Lower leg skin (tissue), 4 donors: ENCODE results near the gene WIZ. TPM values are rescaled to one million over a fixed set of nuclear protein-coding genes. Genes with fewer than 3 reads are reported as not detected.

Source experiments
- DNase-seq, 2 donors: peaks; one replicate each; pipeline ENCODE4 v3.0.0-alpha.2; 2019; ENCODE audit warnings: low spot score in 2 of 2
- H3K4me3 ChIP-seq: fragments of 200-600 bp; sonication (generic); 2 replicates; pipeline ENCODE4 v1.5.1; 2017; ENCODE audit warnings: mild to moderate bottlenecking, low read depth; ENCODE audit not compliant: poor library complexity, severe bottlenecking
- POLR2A ChIP-seq, 2 donors: fragments of 450-650 bp; IDR thresholded peaks; one replicate each; pipeline ENCODE4 v1.6.1; 2016 to 2017; ENCODE audit warnings: antibody characterized with exemption in 2 of 2, mild to moderate bottlenecking in 1 of 2, moderate library complexity in 1 of 2
- WGBS, 2 donors: methylation state at CpG; one replicate each; pipeline ENCODE4 v1.1.5; 2018; 5-methylcytosine and 5-hydroxymethylcytosine counted together
- intact Hi-C: fragments of 100-400 bp; cut with DNase I; formaldehyde crosslinking; loops from one replicate; pipeline ENCODE4 v1.15.0; 2023; ENCODE audit warnings: low total_unique reads
- total RNA-seq, 4 donors: library from RNA; depleted of rRNA; stranded (reverse); fragments of >200 nt; gene quantifications; one replicate each; pipeline ENCODE4 v1.1.0, GENCODE V29; 2016
- TF ChIP-seq, protein P1 (sequence below), 3 donors: fragments of 450-650 bp; IDR thresholded peaks; one replicate each; pipeline ENCODE4 v1.5.1; 2016; ENCODE audit warnings: antibody characterized with exemption in 3 of 3, mild to moderate bottlenecking in 3 of 3, moderate library complexity in 2 of 3

WIZ gene, protein sequence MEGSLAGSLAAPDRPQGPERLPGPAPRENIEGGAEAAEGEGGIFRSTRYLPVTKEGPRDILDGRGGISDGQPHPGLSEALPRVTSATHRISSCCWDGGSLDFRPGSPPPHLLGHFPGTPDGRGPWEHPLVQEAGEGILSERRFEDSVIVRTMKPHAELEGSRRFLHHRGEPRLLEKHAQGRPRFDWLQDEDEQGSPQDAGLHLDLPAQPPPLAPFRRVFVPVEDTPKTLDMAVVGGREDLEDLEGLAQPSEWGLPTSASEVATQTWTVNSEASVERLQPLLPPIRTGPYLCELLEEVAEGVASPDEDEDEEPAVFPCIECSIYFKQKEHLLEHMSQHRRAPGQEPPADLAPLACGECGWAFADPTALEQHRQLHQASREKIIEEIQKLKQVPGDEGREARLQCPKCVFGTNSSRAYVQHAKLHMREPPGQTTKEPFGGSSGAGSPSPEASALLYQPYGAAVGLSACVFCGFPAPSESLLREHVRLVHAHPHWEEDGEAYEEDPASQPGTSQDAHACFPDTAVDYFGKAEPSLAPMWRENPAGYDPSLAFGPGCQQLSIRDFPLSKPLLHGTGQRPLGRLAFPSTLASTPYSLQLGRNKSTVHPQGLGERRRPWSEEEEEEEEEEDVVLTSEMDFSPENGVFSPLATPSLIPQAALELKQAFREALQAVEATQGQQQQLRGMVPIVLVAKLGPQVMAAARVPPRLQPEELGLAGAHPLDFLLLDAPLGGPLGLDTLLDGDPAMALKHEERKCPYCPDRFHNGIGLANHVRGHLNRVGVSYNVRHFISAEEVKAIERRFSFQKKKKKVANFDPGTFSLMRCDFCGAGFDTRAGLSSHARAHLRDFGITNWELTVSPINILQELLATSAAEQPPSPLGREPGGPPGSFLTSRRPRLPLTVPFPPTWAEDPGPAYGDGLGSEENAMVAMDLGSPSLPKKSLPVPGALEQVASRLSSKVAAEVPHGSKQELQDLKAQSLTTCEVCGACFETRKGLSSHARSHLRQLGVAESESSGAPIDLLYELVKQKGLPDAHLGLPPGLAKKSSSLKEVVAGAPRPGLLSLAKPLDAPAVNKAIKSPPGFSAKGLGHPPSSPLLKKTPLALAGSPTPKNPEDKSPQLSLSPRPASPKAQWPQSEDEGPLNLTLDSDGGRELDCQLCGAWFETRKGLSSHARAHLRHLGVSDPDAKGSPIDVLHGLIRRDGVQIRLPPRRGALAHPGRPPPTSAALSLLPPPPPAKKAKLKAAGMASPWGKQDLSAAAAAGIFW (N-terminal part only)
- total RNA-seq = 10 to 100 TPM; 28.4 to 52.9 (median 43.8) TPM

DNA sequence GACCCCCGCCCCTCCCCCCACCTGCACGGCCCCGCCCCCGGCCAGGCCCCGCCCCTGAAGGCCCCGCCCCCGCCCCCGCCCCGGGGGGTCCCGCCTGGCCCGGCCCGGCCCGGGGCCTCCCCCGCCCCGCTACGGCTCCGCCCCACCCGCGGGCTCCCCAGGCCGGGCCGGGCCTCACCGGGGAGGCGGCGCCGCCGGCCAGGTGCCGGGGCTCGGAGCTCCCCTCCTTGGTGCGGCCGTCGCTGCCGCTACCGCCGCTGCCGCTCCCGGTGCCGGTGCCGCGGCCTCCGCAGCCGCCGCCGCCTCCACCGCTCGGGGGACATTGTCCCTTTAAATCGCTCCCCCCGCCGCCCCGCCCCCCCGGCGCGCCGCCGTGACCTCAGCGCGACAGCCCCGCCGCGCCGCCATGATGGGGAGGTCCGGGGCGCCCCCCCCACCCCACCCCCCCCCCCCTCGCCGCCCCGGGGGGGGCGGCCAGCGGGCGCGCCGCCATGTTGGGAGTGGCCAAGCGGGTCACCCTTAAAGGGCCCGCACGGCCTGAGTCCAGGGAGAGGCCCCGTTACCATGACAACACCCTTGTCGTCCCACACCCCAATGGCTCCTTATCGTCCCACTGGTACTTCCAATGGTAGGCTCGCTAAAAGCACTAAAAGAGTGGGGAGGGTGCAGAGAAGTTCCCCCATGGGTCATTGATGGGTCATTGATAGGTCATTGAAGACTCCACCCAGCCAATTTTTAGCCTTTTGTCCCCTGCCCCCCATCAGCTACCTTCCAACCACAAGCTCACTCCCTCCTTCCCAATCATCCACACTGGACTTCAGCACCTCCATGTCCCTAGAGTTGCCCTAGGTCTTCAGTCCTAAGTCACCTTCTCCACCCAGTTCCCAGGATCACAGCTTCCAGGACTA lies at the start of gene WIZ:
TSS of gene WIZ (minus strand) at position 337 of the 908 bp plus-strand sequence. CDS start 1,649 bp downstream, outside the sequence.
- intact Hi-C loops = no loop called here

DNA sequence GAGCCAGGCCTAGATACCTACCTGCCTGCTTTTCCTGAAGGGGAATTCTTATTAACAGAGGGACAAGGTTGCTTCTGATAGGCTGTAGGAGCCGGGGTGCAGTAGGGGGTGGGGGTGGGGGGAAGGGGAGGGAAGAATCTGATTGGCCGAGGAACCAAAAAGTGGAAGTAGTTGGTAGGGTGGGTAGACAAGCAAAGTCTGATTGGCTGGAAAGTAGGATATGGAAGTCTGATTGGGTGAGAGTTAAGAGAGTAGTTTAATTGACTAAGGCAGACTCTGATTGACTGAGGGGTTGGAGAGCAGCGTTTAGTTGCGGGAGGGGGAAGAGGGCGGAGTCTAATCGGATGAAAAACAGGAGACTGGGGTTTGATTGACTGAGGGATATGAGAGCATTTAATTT lies 49.2 kb upstream of the WIZ start:
- TF ChIP-seq POLR2A (IDR thresholded peaks at IDR 0.05) = no peak
- TF ChIP-seq, protein P1, sequence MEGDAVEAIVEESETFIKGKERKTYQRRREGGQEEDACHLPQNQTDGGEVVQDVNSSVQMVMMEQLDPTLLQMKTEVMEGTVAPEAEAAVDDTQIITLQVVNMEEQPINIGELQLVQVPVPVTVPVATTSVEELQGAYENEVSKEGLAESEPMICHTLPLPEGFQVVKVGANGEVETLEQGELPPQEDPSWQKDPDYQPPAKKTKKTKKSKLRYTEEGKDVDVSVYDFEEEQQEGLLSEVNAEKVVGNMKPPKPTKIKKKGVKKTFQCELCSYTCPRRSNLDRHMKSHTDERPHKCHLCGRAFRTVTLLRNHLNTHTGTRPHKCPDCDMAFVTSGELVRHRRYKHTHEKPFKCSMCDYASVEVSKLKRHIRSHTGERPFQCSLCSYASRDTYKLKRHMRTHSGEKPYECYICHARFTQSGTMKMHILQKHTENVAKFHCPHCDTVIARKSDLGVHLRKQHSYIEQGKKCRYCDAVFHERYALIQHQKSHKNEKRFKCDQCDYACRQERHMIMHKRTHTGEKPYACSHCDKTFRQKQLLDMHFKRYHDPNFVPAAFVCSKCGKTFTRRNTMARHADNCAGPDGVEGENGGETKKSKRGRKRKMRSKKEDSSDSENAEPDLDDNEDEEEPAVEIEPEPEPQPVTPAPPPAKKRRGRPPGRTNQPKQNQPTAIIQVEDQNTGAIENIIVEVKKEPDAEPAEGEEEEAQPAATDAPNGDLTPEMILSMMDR (IDR thresholded peaks at IDR 0.05) = no peak
- DNase-seq = no peak
- intact Hi-C loops = no loop called here
- WGBS, 2 donors = 48 to 59% methylated on average over 6 of the region's 6 CpGs
- H3K4me3 ChIP-seq = no peak overlapping the region

More for the DNA sequence above, at the start of gene WIZ:
- no peak for TF ChIP-seq POLR2A (IDR thresholded peaks at IDR 0.05)
- TF ChIP-seq, protein P1 (IDR thresholded peaks at IDR 0.05) = no peak
- peak; percentile 73 to 96 for DNase-seq
- peak within 1 kb of the TSS; percentile 21 for H3K4me3 ChIP-seq
- 6 to 8% methylated on average over 6 to 7 of the region's 77 CpGs for WGBS, 2 donors

DNA sequence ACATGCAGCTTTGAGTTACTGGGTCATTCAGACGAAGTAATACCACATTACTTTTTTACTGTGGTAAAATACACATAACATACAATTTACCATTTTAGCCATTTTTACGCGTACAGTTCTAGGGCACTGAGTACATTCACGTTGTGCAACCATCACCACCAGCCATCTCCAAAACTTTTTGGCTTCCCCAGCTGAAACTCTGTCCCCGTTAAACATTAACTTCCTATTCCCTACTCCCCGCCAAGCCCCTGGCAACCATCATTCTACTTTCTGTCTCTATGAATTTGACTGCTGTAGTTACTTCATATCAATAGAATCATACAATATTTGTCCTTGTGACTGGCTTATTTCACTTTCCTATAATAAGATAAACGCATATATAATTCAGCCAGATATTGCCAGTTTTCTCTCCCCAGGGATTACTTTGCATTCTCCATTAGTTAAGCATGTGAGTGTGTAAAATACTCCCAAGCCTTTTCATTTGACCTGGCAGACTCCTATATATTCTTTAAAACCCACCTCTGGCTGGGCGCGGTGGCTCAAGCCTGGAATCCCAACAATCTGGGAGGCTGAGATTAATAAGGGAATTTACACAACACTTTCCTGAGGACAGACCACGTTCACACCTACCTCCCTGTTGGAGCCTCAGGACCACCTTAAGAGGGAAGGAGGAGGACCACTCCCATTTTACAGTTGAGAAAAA lies 48.6 kb upstream of the WIZ start:
- intact Hi-C loops = no loop called here
- no peak for DNase-seq
- WGBS, 2 donors = 73 to 76% methylated on average over 10 of the region's 10 CpGs
- no peak overlapping the region for H3K4me3 ChIP-seq
- TF ChIP-seq, protein P1 (IDR thresholded peaks at IDR 0.05) = no peak
- TF ChIP-seq POLR2A (IDR thresholded peaks at IDR 0.05) = no peak

DNA sequence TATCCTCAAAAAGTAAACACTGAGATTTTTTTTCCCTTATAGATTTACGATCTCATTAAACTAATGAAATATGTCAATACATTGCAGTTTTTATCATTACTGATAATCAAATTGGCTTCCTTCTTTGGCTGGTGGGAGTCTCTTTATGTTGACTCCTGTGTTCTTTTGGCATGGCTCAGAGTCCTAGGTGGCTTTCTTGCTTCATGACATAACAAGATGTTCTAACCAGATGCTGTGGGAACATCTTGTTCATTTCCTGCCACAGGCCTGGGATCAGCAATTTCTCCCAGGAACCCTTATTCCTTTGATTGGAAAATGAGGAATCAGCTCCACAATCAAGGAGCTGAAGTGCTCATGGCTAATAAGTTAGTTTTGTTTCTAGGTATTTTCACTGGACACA lies 45.4 kb upstream of the WIZ start:
- no peak for DNase-seq
- WGBS, 2 donors = 87 to 88% methylated on average over 1 of the region's 1 CpG
- no peak overlapping the region for H3K4me3 ChIP-seq
- TF ChIP-seq, protein P1 (IDR thresholded peaks at IDR 0.05) = no peak
- TF ChIP-seq POLR2A (IDR thresholded peaks at IDR 0.05) = no peak
- intact Hi-C loops = no loop called here
